ENCODE results near the gene HOXB6. TPM values are rescaled to one million over a fixed set of nuclear protein-coding genes. Genes with fewer than 3 reads are reported as not detected.

Gene HOXB6
- total and polyA plus RNA-seq, 2 experiments from 2014 or later, result 0.12 TPM; not detected in 1

- Histone ChIP-seq H3K36me3 (no peaks in the 10 kb centered on the region), H3K9me3 (ENCODE audit: low read depth) (no peaks in the 10 kb centered on the region), H3K4me1 (ENCODE audit: low read depth) (no peaks in the 10 kb centered on the region), H3K27ac (no peak overlapping the region), H3K4me3 (no peak overlapping the region), H3K27me3 (peaks cover 100% of the 10 kb centered on the region)
- TF ChIP-seq CTCF (IDR thresholded peaks at IDR 0.05; ENCODE audit: low read depth, low read length), result no peak
- no peak for DNase-seq (ENCODE audit: low read depth in 1 of 2, low spot score in 1 of 2)
Measured at GRCh38 chr17:48631693-48632578, 27.1 kb upstream of the HOXB6 start.

GRCh38 chr17:48630925-48631692, 26.3 kb upstream of the HOXB6 start:
- peaks cover 1% of the 10 kb centered on the region for H3K4me1 ChIP-seq (ENCODE audit: low read depth)
- no peaks in the 10 kb centered on the region for H3K36me3 ChIP-seq
- H3K4me3 ChIP-seq, result no peak overlapping the region
- H3K27ac ChIP-seq, result no peak overlapping the region
- H3K9me3 ChIP-seq (ENCODE audit: low read depth), result no peaks in the 10 kb centered on the region
- DNase-seq (ENCODE audit: low read depth in 1 of 2, low spot score in 1 of 2), result no peak
- peaks cover 100% of the 10 kb centered on the region for H3K27me3 ChIP-seq
- TF ChIP-seq CTCF (IDR thresholded peaks at IDR 0.05; ENCODE audit: low read depth, low read length), result no peak

DNA sequence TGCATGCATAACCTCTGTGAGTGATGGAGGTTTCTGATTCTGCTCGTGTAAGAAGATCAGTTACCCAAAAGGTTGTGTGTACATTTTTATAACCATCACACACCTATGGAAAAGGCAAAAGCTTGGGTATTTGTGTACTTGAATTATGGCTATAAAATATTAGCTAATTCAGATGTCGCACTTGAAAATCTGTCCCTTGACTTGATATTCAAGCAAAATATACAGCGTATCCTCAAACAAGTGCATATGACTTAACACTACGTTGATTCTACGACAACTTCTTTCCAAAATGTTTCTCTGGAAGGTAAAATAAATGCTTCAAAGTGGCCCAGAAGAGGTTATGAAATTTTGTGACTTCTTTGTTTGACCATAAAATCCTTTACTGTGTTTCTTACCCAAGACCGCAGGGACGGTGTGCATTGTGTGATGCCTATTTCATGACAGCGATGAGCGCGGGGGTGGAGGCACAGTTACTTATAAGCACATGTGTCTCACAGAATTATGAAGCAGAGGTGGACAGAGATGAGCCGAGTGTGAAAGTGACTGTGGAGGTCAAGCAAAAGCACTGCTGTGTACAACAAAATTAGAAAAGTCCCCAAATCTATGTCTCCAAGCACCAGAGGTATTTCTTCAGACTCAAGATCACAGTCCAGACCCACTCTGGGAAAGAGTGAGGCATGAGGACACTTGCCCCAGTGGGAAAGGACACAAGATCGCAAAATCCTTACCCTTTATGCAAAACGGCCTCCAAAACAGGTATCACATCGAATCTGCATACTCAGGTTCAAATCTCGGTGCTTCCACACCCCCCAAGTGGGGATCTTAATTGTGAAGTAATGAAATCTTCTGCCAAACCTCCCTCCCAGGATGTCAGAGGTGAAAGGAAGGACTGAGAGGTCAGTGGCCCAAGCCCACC, 25.5 kb upstream of the HOXB6 start:
- H3K27ac ChIP-seq, result no peak overlapping the region
- peaks cover 6% of the 10 kb centered on the region for H3K4me1 ChIP-seq (ENCODE audit: low read depth)
- no peaks in the 10 kb centered on the region for H3K36me3 ChIP-seq
- no peaks in the 10 kb centered on the region for H3K9me3 ChIP-seq (ENCODE audit: low read depth)
- no peak overlapping the region for H3K4me3 ChIP-seq
- DNase-seq (ENCODE audit: low read depth in 1 of 2, low spot score in 1 of 2), result no peak
- peaks cover 100% of the 10 kb centered on the region for H3K27me3 ChIP-seq
- no peak for TF ChIP-seq CTCF (IDR thresholded peaks at IDR 0.05; ENCODE audit: low read depth, low read length)

DNA sequence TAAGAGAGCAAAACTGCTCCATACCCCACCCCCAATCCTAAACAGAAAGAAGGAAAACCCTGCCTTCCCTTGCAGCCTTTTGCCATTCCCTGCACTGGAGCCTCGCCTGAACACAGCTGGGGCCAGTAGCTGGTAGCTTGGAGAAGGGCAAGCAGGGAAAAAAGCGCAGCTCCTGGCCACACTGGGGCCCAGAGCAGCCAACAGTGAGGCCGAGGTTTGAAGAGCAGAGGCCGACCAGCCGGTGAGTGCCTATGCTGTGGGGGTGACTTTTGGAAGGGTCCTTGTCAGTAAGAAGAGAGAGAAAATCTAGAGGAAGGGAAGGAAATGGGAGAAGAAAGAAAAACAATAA, 24.6 kb upstream of the HOXB6 start:
- Histone ChIP-seq H3K27me3 (peaks cover 100% of the 10 kb centered on the region), H3K27ac (no peak overlapping the region), H3K4me1 (ENCODE audit: low read depth) (peaks cover 6% of the 10 kb centered on the region), H3K4me3 (no peak overlapping the region), H3K9me3 (ENCODE audit: low read depth) (no peaks in the 10 kb centered on the region), H3K36me3 (no peaks in the 10 kb centered on the region)
- TF ChIP-seq CTCF (IDR thresholded peaks at IDR 0.05; ENCODE audit: low read depth, low read length), result no peak
- no peak for DNase-seq (ENCODE audit: low read depth in 1 of 2, low spot score in 1 of 2)

All from cardiac muscle cell (in vitro differentiated cells and primary cell).